ENCODE results near the gene UNC13D.
A peak's percentile ranks its signal among the peaks of the same experiment; 100 is the strongest.
"Not testable (repeated sequence)": the region's sequence is repeated elsewhere in the genome, so short reads cannot be mapped to it uniquely, and the experiment has no call there.

Gene UNC13D

GRCh38 chr17:75869282-75870141 is 25.3 kb upstream of the UNC13D start:
- H2BK120ac ChIP-seq (ENCODE audit: low read depth, low read length) = no peak overlapping the region
- no CpG with 5 or more reads among the region's 23 CpGs for WGBS (ENCODE audit: extremely low coverage, insufficient coverage, low lambda C conversion rate)

GRCh38 chr17:75868730-75869281 is 24.6 kb upstream of the UNC13D start:
- H3K79me2 ChIP-seq (ENCODE audit: control insufficient read depth, insufficient read depth, low read length); H2AK5ac ChIP-seq (ENCODE audit: low read length); H3K4me3 ChIP-seq (ENCODE audit: low read length); H3K18ac ChIP-seq (ENCODE audit: low read length); H3K56ac ChIP-seq (ENCODE audit: low read length); H2BK5ac ChIP-seq (ENCODE audit: low read length); H2BK120ac ChIP-seq (ENCODE audit: low read depth, low read length); H3K79me1 ChIP-seq (ENCODE audit: low read length); H3K9ac ChIP-seq (ENCODE audit: low read length); H3K27me3 ChIP-seq (ENCODE audit: insufficient read depth, low read length, poor library complexity); DNase-seq; H3K36me3 ChIP-seq (ENCODE audit: control insufficient read depth, insufficient read depth, low read length); H4K5ac ChIP-seq (ENCODE audit: low read length); H4K8ac ChIP-seq (ENCODE audit: low read depth, low read length); H2BK15ac ChIP-seq (replicated peaks; ENCODE audit: low read depth); H3K4me2 ChIP-seq (ENCODE audit: low read length); H3K4ac ChIP-seq (ENCODE audit: low read depth, low read length); H3K4me1 ChIP-seq (ENCODE audit: control insufficient read depth, low read depth, low read length); H3K27ac ChIP-seq (ENCODE audit: low read depth, low read length); H3K23ac ChIP-seq (ENCODE audit: low read length): not testable (repeated sequence)
- WGBS (ENCODE audit: extremely low coverage, insufficient coverage, low lambda C conversion rate) = no CpG with 5 or more reads among the region's 12 CpGs

More at GRCh38 chr17:75869282-75870141, 25.3 kb upstream of the UNC13D start:
- Histone ChIP-seq H3K4me3 (ENCODE audit: low read length) (no peak overlapping the region), H3K23ac (ENCODE audit: low read length) (no peak overlapping the region), H3K79me1 (ENCODE audit: low read length) (no peaks in the 10 kb centered on the region), H3K4ac (ENCODE audit: low read depth, low read length) (peak overlapping the region; percentile 8), H3K9ac (ENCODE audit: low read length) (no peak overlapping the region), H2BK15ac (replicated peaks; ENCODE audit: low read depth) (no peak overlapping the region), H3K36me3 (ENCODE audit: control insufficient read depth, insufficient read depth, low read length) (no peaks in the 10 kb centered on the region), H4K8ac (ENCODE audit: low read depth, low read length) (no peak overlapping the region), H2BK5ac (ENCODE audit: low read length) (no peak overlapping the region), H3K18ac (ENCODE audit: low read length) (no peak overlapping the region), H3K4me1 (ENCODE audit: control insufficient read depth, low read depth, low read length) (no peaks in the 10 kb centered on the region), H4K5ac (ENCODE audit: low read length) (no peak overlapping the region), H3K27me3 (ENCODE audit: insufficient read depth, low read length, poor library complexity) (no peaks in the 10 kb centered on the region), H2AK5ac (ENCODE audit: low read length) (no peak overlapping the region), H3K56ac (ENCODE audit: low read length) (peak overlapping the region; percentile 42), H3K4me2 (ENCODE audit: low read length) (no peak overlapping the region), H3K79me2 (ENCODE audit: control insufficient read depth, insufficient read depth, low read length) (no peaks in the 10 kb centered on the region), H3K27ac (ENCODE audit: low read depth, low read length) (no peak overlapping the region)
- peak; percentile 51 for DNase-seq

DNA sequence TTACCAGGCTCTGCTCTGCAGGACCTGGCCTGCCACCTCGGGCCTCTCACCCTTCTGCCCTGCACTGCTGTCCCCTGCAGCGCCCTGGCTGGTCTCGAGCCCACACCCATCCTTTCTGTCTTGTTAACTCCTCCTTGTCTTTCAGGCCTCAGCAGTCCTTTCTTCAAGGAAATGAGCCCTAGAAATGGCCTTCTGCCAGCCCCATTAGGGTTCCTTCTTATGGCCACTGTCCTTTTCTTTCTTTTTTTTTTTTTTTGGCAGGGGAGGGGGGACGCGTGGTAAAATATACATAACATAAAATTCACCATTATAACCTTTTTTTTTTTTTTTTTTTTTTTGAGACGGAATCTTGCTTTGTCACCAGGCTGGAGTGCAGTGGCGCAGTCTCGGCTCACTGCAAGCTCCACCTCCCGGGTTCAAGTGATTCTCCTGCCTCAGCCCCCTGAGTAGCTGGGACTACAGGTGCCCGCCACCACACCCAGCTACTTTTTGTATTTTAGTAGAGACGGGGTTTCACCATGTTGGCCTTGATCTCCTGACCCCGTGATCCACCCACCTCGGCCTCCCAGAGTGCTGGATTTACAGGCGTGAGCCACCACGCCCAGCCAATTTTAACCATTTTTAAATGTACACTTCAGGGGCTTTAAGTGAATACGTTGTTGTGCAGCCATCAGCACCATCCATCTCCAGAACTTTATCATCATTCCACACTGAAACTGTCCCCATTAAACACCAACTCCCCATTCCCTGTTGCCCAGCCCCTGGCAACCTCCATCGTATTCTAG is 21.4 kb upstream of the UNC13D start:
- WGBS (ENCODE audit: extremely low coverage, insufficient coverage, low lambda C conversion rate) = no CpG with 5 or more reads among the region's 17 CpGs

DNA sequence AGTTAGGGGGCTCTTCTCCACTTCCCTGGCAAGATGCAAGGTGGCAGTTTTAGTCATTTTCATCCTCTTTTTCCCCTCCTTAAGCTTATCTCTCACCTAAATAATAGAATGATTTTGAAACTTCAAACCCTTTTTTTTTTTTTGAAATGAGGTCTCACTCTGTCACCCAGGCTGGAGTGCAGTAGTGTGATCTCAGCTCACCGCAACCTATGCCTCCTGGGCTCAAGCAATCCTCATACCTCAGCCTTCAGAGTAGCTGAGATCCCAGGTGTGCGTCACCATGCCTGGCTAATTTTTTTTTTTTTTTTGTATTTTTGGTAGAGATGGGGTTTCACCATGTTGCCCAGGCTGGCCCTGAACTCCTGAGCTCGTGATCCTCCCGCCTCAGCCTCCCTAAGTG is 20.7 kb upstream of the UNC13D start:
- H4K5ac ChIP-seq (ENCODE audit: low read length); H3K27me3 ChIP-seq (ENCODE audit: insufficient read depth, low read length, poor library complexity); H3K4me3 ChIP-seq (ENCODE audit: low read length); H3K56ac ChIP-seq (ENCODE audit: low read length); H2BK15ac ChIP-seq (replicated peaks; ENCODE audit: low read depth); H3K4ac ChIP-seq (ENCODE audit: low read depth, low read length); H4K8ac ChIP-seq (ENCODE audit: low read depth, low read length); H3K79me1 ChIP-seq (ENCODE audit: low read length); H3K9ac ChIP-seq (ENCODE audit: low read length); H2AK5ac ChIP-seq (ENCODE audit: low read length); DNase-seq; H3K18ac ChIP-seq (ENCODE audit: low read length); H3K79me2 ChIP-seq (ENCODE audit: control insufficient read depth, insufficient read depth, low read length); H3K27ac ChIP-seq (ENCODE audit: low read depth, low read length); H3K4me2 ChIP-seq (ENCODE audit: low read length); H3K4me1 ChIP-seq (ENCODE audit: control insufficient read depth, low read depth, low read length); H3K23ac ChIP-seq (ENCODE audit: low read length); H3K36me3 ChIP-seq (ENCODE audit: control insufficient read depth, insufficient read depth, low read length); H2BK120ac ChIP-seq (ENCODE audit: low read depth, low read length); H2BK5ac ChIP-seq (ENCODE audit: low read length): not testable (repeated sequence)
- no CpG with 5 or more reads among the region's 4 CpGs for WGBS (ENCODE audit: extremely low coverage, insufficient coverage, low lambda C conversion rate)

More for the DNA sequence above, 21.4 kb upstream of the UNC13D start:
- not testable (repeated sequence) for H3K18ac ChIP-seq (ENCODE audit: low read length); H2BK5ac ChIP-seq (ENCODE audit: low read length); H3K4ac ChIP-seq (ENCODE audit: low read depth, low read length); H3K4me1 ChIP-seq (ENCODE audit: control insufficient read depth, low read depth, low read length); H2BK120ac ChIP-seq (ENCODE audit: low read depth, low read length); H2AK5ac ChIP-seq (ENCODE audit: low read length); H3K4me3 ChIP-seq (ENCODE audit: low read length); H3K27ac ChIP-seq (ENCODE audit: low read depth, low read length); H3K4me2 ChIP-seq (ENCODE audit: low read length); H3K27me3 ChIP-seq (ENCODE audit: insufficient read depth, low read length, poor library complexity); H3K23ac ChIP-seq (ENCODE audit: low read length); H2BK15ac ChIP-seq (replicated peaks; ENCODE audit: low read depth); DNase-seq; H4K5ac ChIP-seq (ENCODE audit: low read length); H3K56ac ChIP-seq (ENCODE audit: low read length); H3K79me1 ChIP-seq (ENCODE audit: low read length); H3K36me3 ChIP-seq (ENCODE audit: control insufficient read depth, insufficient read depth, low read length); H3K79me2 ChIP-seq (ENCODE audit: control insufficient read depth, insufficient read depth, low read length); H3K9ac ChIP-seq (ENCODE audit: low read length); H4K8ac ChIP-seq (ENCODE audit: low read depth, low read length)

DNA sequence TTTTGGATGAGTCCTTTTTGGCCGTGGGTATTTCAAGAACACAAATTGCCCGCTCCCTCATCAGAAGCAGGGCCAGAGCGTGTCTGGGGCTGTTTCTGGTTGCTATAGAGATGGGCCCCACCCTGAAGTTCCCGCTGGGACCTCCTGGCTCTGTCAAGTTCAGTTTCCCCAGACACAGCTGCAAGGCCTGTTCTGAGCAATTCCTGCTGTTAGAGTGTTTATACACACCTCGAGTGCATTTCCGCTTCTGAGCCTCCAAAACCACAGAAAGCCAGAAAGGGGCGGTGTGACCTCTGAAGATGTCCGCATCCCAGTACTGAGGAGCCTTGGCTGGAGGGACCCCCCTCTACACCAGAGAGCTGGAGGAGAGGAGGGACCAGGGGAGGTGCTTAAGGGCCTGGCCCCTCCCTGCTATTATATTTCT is 20.3 kb upstream of the UNC13D start:
- H3K23ac ChIP-seq (ENCODE audit: low read length) = no peak overlapping the region
- H3K9ac ChIP-seq (ENCODE audit: low read length) = no peak overlapping the region
- H2BK5ac ChIP-seq (ENCODE audit: low read length) = no peak overlapping the region
- H3K79me2 ChIP-seq (ENCODE audit: control insufficient read depth, insufficient read depth, low read length) = no peaks in the 10 kb centered on the region
- H3K4ac ChIP-seq (ENCODE audit: low read depth, low read length) = no peak overlapping the region
- no peaks in the 10 kb centered on the region for H3K27me3 ChIP-seq (ENCODE audit: insufficient read depth, low read length, poor library complexity)
- H3K79me1 ChIP-seq (ENCODE audit: low read length) = no peaks in the 10 kb centered on the region
- no peaks in the 10 kb centered on the region for H3K4me1 ChIP-seq (ENCODE audit: control insufficient read depth, low read depth, low read length)
- no peak overlapping the region for H4K8ac ChIP-seq (ENCODE audit: low read depth, low read length)
- no peak overlapping the region for H3K27ac ChIP-seq (ENCODE audit: low read depth, low read length)
- no peak overlapping the region for H3K56ac ChIP-seq (ENCODE audit: low read length)
- H3K4me3 ChIP-seq (ENCODE audit: low read length) = no peak overlapping the region
- H3K36me3 ChIP-seq (ENCODE audit: control insufficient read depth, insufficient read depth, low read length) = no peaks in the 10 kb centered on the region
- no peak overlapping the region for H2BK120ac ChIP-seq (ENCODE audit: low read depth, low read length)
- no peak overlapping the region for H2BK15ac ChIP-seq (replicated peaks; ENCODE audit: low read depth)
- WGBS (ENCODE audit: extremely low coverage, insufficient coverage, low lambda C conversion rate) = no CpG with 5 or more reads among the region's 8 CpGs
- no peak overlapping the region for H3K4me2 ChIP-seq (ENCODE audit: low read length)
- no peak for DNase-seq
- no peak overlapping the region for H2AK5ac ChIP-seq (ENCODE audit: low read length)
- H3K18ac ChIP-seq (ENCODE audit: low read length) = no peak overlapping the region
- H4K5ac ChIP-seq (ENCODE audit: low read length) = no peak overlapping the region

Data from mesendoderm (in vitro differentiated cells).